ENCODE results near the gene MCCC2.
"Not testable (repeated sequence)": the region's sequence is repeated elsewhere in the genome, so short reads cannot be mapped to it uniquely, and the experiment has no call there.

The MCCC2 gene

GRCh38 chr5:71637133-71637532 is 50.0 kb downstream of the MCCC2 start:
- POLR2A ChIA-PET: no interaction called here
- DNase-seq (ENCODE audit: extremely low spot score): no peak
- TF ChIP-seq FOXM1 (IDR thresholded peaks at IDR 0.05; ENCODE audit: borderline replicate concordance) (no peak), SUZ12 (IDR thresholded peaks at IDR 0.05) (no peak), SP1 (IDR thresholded peaks at IDR 0.05) (no peak), ZNF384 (IDR thresholded peaks at IDR 0.05) (no peak), L3MBTL2 (conservative IDR thresholded peaks at IDR 0.05) (no peak), FOXK2 (IDR thresholded peaks at IDR 0.05) (no peak), TARDBP (IDR thresholded peaks at IDR 0.05) (no peak), ARNT (IDR thresholded peaks at IDR 0.05) (no peak), NFRKB (IDR thresholded peaks at IDR 0.05) (no peak), BHLHE40 (IDR thresholded peaks at IDR 0.05; ENCODE audit: borderline replicate concordance) (no peak), LEF1 (IDR thresholded peaks at IDR 0.05; ENCODE audit: borderline replicate concordance) (no peak), HDGF (IDR thresholded peaks at IDR 0.05; ENCODE audit: borderline replicate concordance) (no peak), ELF4 (IDR thresholded peaks at IDR 0.05) (no peak), FOXA1 (IDR thresholded peaks at IDR 0.05) (no peak), PKNOX1 (IDR thresholded peaks at IDR 0.05) (no peak)
- CTCF ChIA-PET: no interaction called here

GRCh38 chr5:71640408-71640807 is 53.3 kb downstream of the MCCC2 start:
- POLR2A ChIA-PET: no interaction called here
- no peak for TF ChIP-seq FOXM1 (IDR thresholded peaks at IDR 0.05; ENCODE audit: borderline replicate concordance)
- TF ChIP-seq ARNT (IDR thresholded peaks at IDR 0.05): no peak
- TF ChIP-seq CTBP1 (IDR thresholded peaks at IDR 0.05; ENCODE audit: borderline replicate concordance): no peak
- no peak for TF ChIP-seq FOXA1 (IDR thresholded peaks at IDR 0.05)
- TF ChIP-seq BHLHE40 (IDR thresholded peaks at IDR 0.05; ENCODE audit: borderline replicate concordance): no peak
- no peak for TF ChIP-seq FOXK2 (IDR thresholded peaks at IDR 0.05)
- TF ChIP-seq ELF4 (IDR thresholded peaks at IDR 0.05): no peak
- TF ChIP-seq SUZ12 (IDR thresholded peaks at IDR 0.05): no peak
- no peak for TF ChIP-seq NFRKB (IDR thresholded peaks at IDR 0.05)
- TF ChIP-seq SP1 (IDR thresholded peaks at IDR 0.05): no peak
- no peak for TF ChIP-seq PKNOX1 (IDR thresholded peaks at IDR 0.05)
- no peak for TF ChIP-seq TARDBP (IDR thresholded peaks at IDR 0.05)
- no peak for TF ChIP-seq LEF1 (IDR thresholded peaks at IDR 0.05; ENCODE audit: borderline replicate concordance)
- no peak for TF ChIP-seq HDGF (IDR thresholded peaks at IDR 0.05; ENCODE audit: borderline replicate concordance)
- CTCF ChIA-PET: no interaction called here
- no peak for DNase-seq (ENCODE audit: extremely low spot score)

- TF ChIP-seq ARNT (IDR thresholded peaks at IDR 0.05) (no peak), CTBP1 (IDR thresholded peaks at IDR 0.05; ENCODE audit: borderline replicate concordance) (no peak), ZNF384 (IDR thresholded peaks at IDR 0.05) (no peak), ELF4 (IDR thresholded peaks at IDR 0.05) (no peak), SP1 (IDR thresholded peaks at IDR 0.05) (no peak), BHLHE40 (IDR thresholded peaks at IDR 0.05; ENCODE audit: borderline replicate concordance) (no peak), FOXM1 (IDR thresholded peaks at IDR 0.05; ENCODE audit: borderline replicate concordance) (no peak), LEF1 (IDR thresholded peaks at IDR 0.05; ENCODE audit: borderline replicate concordance) (no peak), SUZ12 (IDR thresholded peaks at IDR 0.05) (no peak)
- no peak for DNase-seq (ENCODE audit: extremely low spot score)
- ChIA-PET POLR2A (no interaction called here), CTCF (no interaction called here)
Measured at GRCh38 chr5:71645030-71645429, 57.9 kb downstream of the MCCC2 start.

- CTCF ChIA-PET: not testable (repeated sequence)
Measured at GRCh38 chr5:71650940-71651339, 63.8 kb downstream of the MCCC2 start.

GRCh38 chr5:71651579-71651978 is 64.4 kb downstream of the MCCC2 start:
- POLR2A ChIA-PET: no interaction called here
- no peak for DNase-seq (ENCODE audit: extremely low spot score)
- TF ChIP-seq NFRKB (IDR thresholded peaks at IDR 0.05) (no peak), SUZ12 (IDR thresholded peaks at IDR 0.05) (no peak), CTBP1 (IDR thresholded peaks at IDR 0.05; ENCODE audit: borderline replicate concordance) (no peak), L3MBTL2 (conservative IDR thresholded peaks at IDR 0.05) (no peak), PKNOX1 (IDR thresholded peaks at IDR 0.05) (no peak), SP1 (IDR thresholded peaks at IDR 0.05) (no peak), LEF1 (IDR thresholded peaks at IDR 0.05; ENCODE audit: borderline replicate concordance) (no peak), ELF4 (IDR thresholded peaks at IDR 0.05) (no peak), ZNF384 (IDR thresholded peaks at IDR 0.05) (no peak)
- CTCF ChIA-PET: no interaction called here

More at GRCh38 chr5:71650940-71651339, 63.8 kb downstream of the MCCC2 start:
- POLR2A ChIA-PET; DNase-seq (ENCODE audit: extremely low spot score): not testable (repeated sequence)

GRCh38 chr5:71652349-71652748 is 65.2 kb downstream of the MCCC2 start:
- ChIA-PET CTCF (no interaction called here), POLR2A (no interaction called here)
- no peak for DNase-seq (ENCODE audit: extremely low spot score)
- TF ChIP-seq SP1 (IDR thresholded peaks at IDR 0.05): no peak
- no peak for TF ChIP-seq FOXA1 (IDR thresholded peaks at IDR 0.05)
- no peak for TF ChIP-seq L3MBTL2 (conservative IDR thresholded peaks at IDR 0.05)
- TF ChIP-seq SUZ12 (IDR thresholded peaks at IDR 0.05): no peak

GRCh38 chr5:71652803-71653543 is 65.8 kb downstream of the MCCC2 start:
- ChIA-PET POLR2A (no interaction called here), CTCF (no interaction called here)
- DNase-seq (ENCODE audit: extremely low spot score): peak; percentile 30
- TF ChIP-seq BHLHE40 (IDR thresholded peaks at IDR 0.05; ENCODE audit: borderline replicate concordance) (no peak), L3MBTL2 (conservative IDR thresholded peaks at IDR 0.05) (no peak), FOXM1 (IDR thresholded peaks at IDR 0.05; ENCODE audit: borderline replicate concordance) (no peak), PKNOX1 (IDR thresholded peaks at IDR 0.05) (peak; percentile 86), FOXA1 (IDR thresholded peaks at IDR 0.05) (no peak), ZNF384 (IDR thresholded peaks at IDR 0.05) (peak; percentile 54), TARDBP (IDR thresholded peaks at IDR 0.05) (no peak), SP1 (IDR thresholded peaks at IDR 0.05) (no peak)
